HCT116 (cell line): ENCODE results near the gene SRP9. TPM values are rescaled to one million over a fixed set of nuclear protein-coding genes. Genes with fewer than 3 reads are reported as not detected.
"Not testable (repeated sequence)": the region's sequence is repeated elsewhere in the genome, so short reads cannot be mapped to it uniquely, and the experiment has no call there.

ENCODE experiments used
- ATAC-seq: fragments of 200-7000 bp; cut with Tn5 transposase; 2 replicates; pipeline ENCODE4 v1.9.1; 2020; ENCODE audit warnings: mild to moderate bottlenecking, moderate library complexity
- BruUV-seq: library from RNA; stranded (reverse); fragments of 400-500 nt; replicated peaks from 2 replicates; lab custom pipeline; 2021; lab: Mats Ljungman, UMichigan
- CTCF ChIA-PET: fragments of 300-600 bp; sonication (Branson Sonifier 250); formaldehyde crosslinking; loops from one replicate; lab custom pipeline; 2021; ENCODE audit warnings: antibody characterized with exemption; lab: Charles Lee
- POLR2A ChIA-PET: fragments of 300-600, 350-600 bp; sonication (Branson Sonifier 250); formaldehyde crosslinking; loops from one replicate; lab custom pipeline; 2021; ENCODE audit warnings: antibody characterized with exemption; lab: Charles Lee
- RAD21 ChIA-PET, 2 experiments: fragments of 300-600 bp; sonication (Branson Sonifier 250); formaldehyde crosslinking; loops; one replicate each; lab custom pipeline; 2023; ENCODE audit warnings: low total read pairs in 2 of 2; ENCODE audit not compliant: uncharacterized antibody in 2 of 2, unreplicated experiment in 2 of 2, low non-redundant PET in 1 of 2; lab: Charles Lee
- DNase-seq: peaks from one replicate; pipeline ENCODE4 v3.0.0-alpha.2; 2010; ENCODE audit warnings: low read depth, low spot score
- H2AFZ ChIP-seq: fragments of 200-600 bp; shearing (Covaris generic), sonication (generic); 2 replicates; pipeline ENCODE4 v1.6.1; 2017; ENCODE audit warnings: low read depth, mixed run types, mixed read lengths, antibody characterized with exemption, low read length; ENCODE audit not compliant: poor library complexity, severe bottlenecking
- H3K27ac ChIP-seq: 2 replicates; pipeline ENCODE4 v1.5.1; 2012; ENCODE audit warnings: low read depth, low read length
- H3K27me3 ChIP-seq: fragments of 200-600 bp; sonication (generic); 2 replicates; pipeline ENCODE4 v1.6.1; 2016; ENCODE audit warnings: mixed run types, low read length, mixed read lengths; ENCODE audit not compliant: insufficient read depth
- H3K36me3 ChIP-seq, 2 experiments: fragments of 200-500 bp in 1 of 2; fragments of 200-600 bp in 1 of 2; sonication (Bioruptor generic) in 1 of 2; sonication (generic) in 1 of 2; 2 replicates each; pipeline versions ENCODE4 v1.5.1 to v1.6.1; 2014 to 2016; ENCODE audit warnings: low read length in 2 of 2, inconsistent platforms in 1 of 2, mixed read lengths in 1 of 2, mixed run types in 1 of 2; ENCODE audit not compliant: insufficient read depth in 2 of 2, control insufficient read depth in 1 of 2
- H3K4me1 ChIP-seq, 2 experiments: fragments of 200-600 bp in 1 of 2; sonication (generic) in 1 of 2; 2 replicates each; pipeline versions ENCODE4 v1.5.1 to v1.6.1; 2012 to 2017; ENCODE audit warnings: low read length in 2 of 2, inconsistent platforms in 1 of 2, mild to moderate bottlenecking in 1 of 2, mixed read lengths in 1 of 2, mixed run types in 1 of 2, moderate library complexity in 1 of 2; ENCODE audit not compliant: insufficient read depth in 2 of 2, control insufficient read depth in 1 of 2
- H3K4me2 ChIP-seq: fragments of 200-600 bp; sonication (generic); 2 replicates; pipeline ENCODE4 v1.6.1; 2017; ENCODE audit warnings: mixed run types, low read length, mixed read lengths
- H3K4me3 ChIP-seq, 2 experiments: fragments of 200-600 bp in 1 of 2; sonication (generic) in 1 of 2; replicated peaks in 1 of 2; 2 replicates each; pipeline ENCODE4 v1.5.1; 2011 to 2016; ENCODE audit warnings: low read length in 2 of 2, control low read depth in 1 of 2, low read depth in 1 of 2, mild to moderate bottlenecking in 1 of 2, mixed read lengths in 1 of 2, mixed run types in 1 of 2
- H3K79me2 ChIP-seq: fragments of 200-600 bp; sonication (generic); 2 replicates; pipeline ENCODE4 v1.6.1; 2017; ENCODE audit warnings: mild to moderate bottlenecking, mixed run types, low read length, moderate library complexity, mixed read lengths; ENCODE audit not compliant: insufficient read depth
- H3K9ac ChIP-seq: fragments of 200-600 bp; sonication (generic); 2 replicates; pipeline ENCODE4 v1.6.1; 2016; ENCODE audit warnings: low read length, mixed read lengths
- H3K9me2 ChIP-seq: fragments of 200-600 bp; sonication (generic), shearing (Covaris generic); 2 replicates; pipeline ENCODE4 v1.6.1; 2017; ENCODE audit warnings: mixed run types, mild to moderate bottlenecking, moderate library complexity; ENCODE audit not compliant: insufficient read depth
- H3K9me3 ChIP-seq, 2 experiments: fragments of 200-500 bp in 1 of 2; fragments of 200-600 bp in 1 of 2; sonication (Bioruptor generic) in 1 of 2; sonication (generic) in 1 of 2; 2 replicates each; pipeline ENCODE4 v1.6.1; 2014 to 2017; ENCODE audit warnings: low read length in 2 of 2, mixed read lengths in 2 of 2, inconsistent platforms in 1 of 2, low read depth in 1 of 2, mild to moderate bottlenecking in 1 of 2, mixed run types in 1 of 2, moderate library complexity in 1 of 2; ENCODE audit not compliant: control insufficient read depth in 1 of 2, insufficient read depth in 1 of 2
- H4K20me1 ChIP-seq: fragments of 200-600 bp; sonication (generic), shearing (Covaris generic); 2 replicates; pipeline ENCODE4 v1.6.1; 2017; ENCODE audit warnings: mixed run types, mild to moderate bottlenecking, moderate library complexity; ENCODE audit not compliant: insufficient read depth
- ATF3 ChIP-seq: IDR thresholded peaks from 2 replicates; pipeline ENCODE4 v1.6.1; 2012
- CBX3 ChIP-seq: IDR thresholded peaks from 2 replicates; pipeline ENCODE4 v1.6.1; 2012; ENCODE audit warnings: low read depth
- CEBPB ChIP-seq: IDR thresholded peaks from 2 replicates; pipeline ENCODE4 v1.6.1; 2012; ENCODE audit warnings: low read depth
- CTCF ChIP-seq, 3 experiments: fragments of 200-600 bp in 1 of 3; sonication (generic) in 1 of 3; IDR thresholded peaks in 2 of 3; conservative IDR thresholded peaks in 1 of 3; 2 replicates each; pipeline ENCODE4 v1.5.1; 2012 to 2017; ENCODE audit warnings: low read depth in 2 of 3, low read length in 2 of 3, antibody characterized with exemption in 1 of 3, borderline replicate concordance in 1 of 3, control low read depth in 1 of 3, mild to moderate bottlenecking in 1 of 3, mixed read lengths in 1 of 3, mixed run types in 1 of 3, moderate library complexity in 1 of 3; ENCODE audit not compliant: insufficient read depth in 1 of 3
- EGR1 ChIP-seq: IDR thresholded peaks from 2 replicates; pipeline ENCODE4 v1.6.1; 2012; ENCODE audit warnings: low read depth
- ELF1 ChIP-seq: IDR thresholded peaks from 2 replicates; pipeline ENCODE4 v1.6.1; 2012; ENCODE audit warnings: low read depth, borderline replicate concordance
- EZH2 ChIP-seq: fragments of 200-600 bp; sonication (generic); IDR thresholded peaks from 2 replicates; pipeline ENCODE4 v1.6.1; 2017; ENCODE audit warnings: antibody characterized with exemption, mixed run types
- EZH2phosphoT487 ChIP-seq: fragments of 200-600 bp; IDR thresholded peaks from 2 replicates; pipeline ENCODE4 v1.6.1; 2018; ENCODE audit warnings: antibody characterized with exemption, borderline replicate concordance
- FOSL1 ChIP-seq: IDR thresholded peaks from 2 replicates; pipeline ENCODE4 v1.6.1; 2012; ENCODE audit warnings: low read depth
- JUND ChIP-seq: IDR thresholded peaks from 2 replicates; pipeline ENCODE4 v1.6.1; 2012
- MAX ChIP-seq: IDR thresholded peaks from 2 replicates; pipeline ENCODE4 v1.6.1; 2012
- POLR2A ChIP-seq: IDR thresholded peaks from 2 replicates; pipeline ENCODE4 v1.7.0; 2011; ENCODE audit warnings: borderline replicate concordance; ENCODE audit not compliant: insufficient read depth, insufficient read length; ENCODE audit errors: extremely low read depth
- POLR2AphosphoS5 ChIP-seq: IDR thresholded peaks from 2 replicates; pipeline ENCODE4 v1.6.1; 2011; ENCODE audit warnings: mild to moderate bottlenecking, low read depth, low read length, moderate library complexity
- RAD21 ChIP-seq: IDR thresholded peaks from 2 replicates; pipeline ENCODE4 v1.6.1; 2012; ENCODE audit warnings: low read depth, mild to moderate bottlenecking
- SIN3A ChIP-seq: IDR thresholded peaks from 2 replicates; pipeline ENCODE4 v1.6.1; 2012; ENCODE audit warnings: low read depth
- SP1 ChIP-seq: IDR thresholded peaks from 2 replicates; pipeline ENCODE4 v1.6.1; 2012; ENCODE audit warnings: low read depth
- SRF ChIP-seq: IDR thresholded peaks from 2 replicates; pipeline ENCODE4 v1.6.1; 2012; ENCODE audit warnings: low read depth
- TCF7L2 ChIP-seq: IDR thresholded peaks from 2 replicates; pipeline ENCODE4 v1.7.0; 2011; ENCODE audit warnings: borderline replicate concordance, inconsistent platforms; ENCODE audit not compliant: insufficient read depth, insufficient read length; ENCODE audit errors: extremely low read depth
- YY1 ChIP-seq: IDR thresholded peaks from 2 replicates; pipeline ENCODE4 v1.6.1; 2011; ENCODE audit warnings: low read length, low read depth, moderate library complexity, mild to moderate bottlenecking; ENCODE audit not compliant: insufficient replicate concordance; ENCODE audit errors: extremely low read depth
- ZFX ChIP-seq: fragments of 450-650 bp; IDR thresholded peaks from 2 replicates; pipeline ENCODE4 v1.6.1; 2017
- intact Hi-C: fragments of 100-400 bp; cut with micrococcal nuclease; formaldehyde crosslinking; loops from 2 replicates; pipeline ENCODE4 v1.10.0; 2022
- total RNA-seq: library from RNA; stranded (reverse); gene quantifications from one replicate; pipeline ENCODE4 v1.2.1, GENCODE V29; 2021; ENCODE audit not compliant: unreplicated experiment

The SRP9 gene
- total RNA-seq, 1 experiment from 2014 or later = 220 TPM

GRCh38 chr1:225814381-225814780 is 36.8 kb downstream of the SRP9 start:
- RAD21 ChIA-PET = no interaction called here
- TF ChIP-seq ZFX (no peak), ELF1 (no peak), POLR2AphosphoS5 (no peak), ATF3 (no peak), POLR2A (no peak), SRF (no peak), TCF7L2 (no peak), MAX (no peak), EZH2 (no peak), CEBPB (no peak), FOSL1 (no peak), EZH2phosphoT487 (no peak), SIN3A (no peak), JUND (no peak), SP1 (no peak), CBX3 (no peak), YY1 (no peak), CTCF (IDR thresholded peaks at IDR 0.05 in 2 of 3, conservative IDR thresholded peaks at IDR 0.05 in 1 of 3; ENCODE audit: borderline replicate concordance in 1 of 3, insufficient read depth in 1 of 3, low read depth in 2 of 3, low read length in 2 of 3) (no peak), RAD21 (no peak), EGR1 (no peak)
- TF ChIP-seq, all 23 proteins: peak for 0
- Histone ChIP-seq H3K27me3 (no peaks in the 10 kb centered on the region), H3K9me3 (no peaks in the 10 kb centered on the region), H3K36me3 (no peaks in the 10 kb centered on the region), H2AFZ (no peak overlapping the region), H3K4me1 (peaks cover 36 to 46% of the 10 kb centered on the region in 2 experiments), H3K4me3 (no peak overlapping the region), H3K79me2 (no peaks in the 10 kb centered on the region), H3K9me2 (no peaks in the 10 kb centered on the region), H4K20me1 (no peaks in the 10 kb centered on the region), H3K27ac (no peak overlapping the region), H3K4me2 (no peak overlapping the region), H3K9ac (no peak overlapping the region)
- ATAC-seq (no peak), DNase-seq (no peak)
- BruUV-seq = no TSS peak
- CTCF ChIA-PET = interaction anchor here (1.2 to 2.2 kb wide), 2 partner anchors 37 to 340 kb away, joined by 4 to 6 read pairs; partner anchors contain the start of gene SRP9
- POLR2A ChIA-PET = interaction anchor here (1.2 kb wide), 1 partner anchor 110 kb away, joined by 4 read pairs; the partner anchor contains the start of gene PYCR2
- intact Hi-C loops = loop anchor here (5.0 kb wide), 1 partner anchor 68 kb away; the partner anchor contains the start of gene TMEM63A

GRCh38 chr1:225815090-225815489 is 37.5 kb downstream of the SRP9 start:
- H3K79me2 ChIP-seq, DNase-seq, POLR2A ChIA-PET, H3K36me3 ChIP-seq, H3K4me3 ChIP-seq, H3K27me3 ChIP-seq, H3K27ac ChIP-seq, H4K20me1 ChIP-seq, H3K9me2 ChIP-seq, ATAC-seq, intact Hi-C loops, H2AFZ ChIP-seq, BruUV-seq, H3K9ac ChIP-seq, H3K4me2 ChIP-seq, RAD21 ChIA-PET, H3K9me3 ChIP-seq: not testable (repeated sequence)
- CTCF ChIA-PET = interaction anchor here (2.2 kb wide), 1 partner anchor 341 kb away, joined by 6 read pairs; no protein-coding TSS in a partner anchor
- H3K4me1 ChIP-seq = peaks cover 36 to 42% of the 10 kb centered on the region in 2 experiments
